IMR-90 (cell line): ENCODE results near the gene TRIM25. TPM values are rescaled to one million over a fixed set of nuclear protein-coding genes. Genes with fewer than 3 reads are reported as not detected.
A peak's percentile ranks its signal among the peaks of the same experiment; 100 is the strongest.

Source experiments
- ATAC-seq: fragments of 200-7000 bp; cut with Tn5 transposase; 2 replicates; pipeline ENCODE4 v1.9.1; 2020; ENCODE audit warnings: low read depth, mild to moderate bottlenecking, moderate library complexity
- BruUV-seq: library from RNA; stranded (reverse); fragments of 400-500 nt; replicated peaks from 2 replicates; lab custom pipeline; 2021; lab: Mats Ljungman, UMichigan
- CTCF ChIA-PET: fragments of 300-600 bp; formaldehyde crosslinking; extraction: SDS; loops from one replicate; lab custom pipeline; 2021; ENCODE audit warnings: antibody characterized with exemption; lab: Yijun Ruan, JAX
- POLR2A ChIA-PET: fragments of 300-600 bp; sonication (Branson Sonifier 250); formaldehyde crosslinking; loops from one replicate; lab custom pipeline; 2022; ENCODE audit warnings: antibody characterized with exemption; ENCODE audit not compliant: unreplicated experiment; lab: Charles Lee
- DNase-seq: peaks from one replicate; pipeline ENCODE4 v3.0.0; 2013
- H2AFZ ChIP-seq: replicated peaks from 2 replicates; pipeline ENCODE3; 2013; ENCODE audit warnings: low read length, mild to moderate bottlenecking; ENCODE audit not compliant: poor library complexity
- H2AK5ac ChIP-seq: 2 replicates; pipeline ENCODE4 v1.6.1; 2013; ENCODE audit warnings: low read depth, low read length, inconsistent platforms
- H2AK9ac ChIP-seq: replicated peaks from 2 replicates; pipeline ENCODE3; 2013; ENCODE audit warnings: mild to moderate bottlenecking, low read depth, low read length, moderate library complexity; ENCODE audit not compliant: poor library complexity
- H2BK120ac ChIP-seq: 2 replicates; pipeline ENCODE4 v1.6.1; 2013; ENCODE audit warnings: low read depth, low read length, inconsistent platforms
- H2BK15ac ChIP-seq: 3 replicates; pipeline ENCODE4 v1.6.1; 2013; ENCODE audit warnings: low read depth, low read length, inconsistent platforms
- H2BK20ac ChIP-seq: 2 replicates; pipeline ENCODE4 v1.6.1; 2013; ENCODE audit warnings: low read depth, mild to moderate bottlenecking, inconsistent platforms, low read length, moderate library complexity
- H2BK5ac ChIP-seq: 2 replicates; pipeline ENCODE4 v1.6.1; 2013; ENCODE audit warnings: mild to moderate bottlenecking, low read depth, low read length, inconsistent platforms; ENCODE audit not compliant: poor library complexity, severe bottlenecking
- H3K14ac ChIP-seq: replicated peaks from 2 replicates; pipeline ENCODE4 v1.6.1; 2013; ENCODE audit warnings: low read depth, low read length, inconsistent platforms
- H3K18ac ChIP-seq: 2 replicates; pipeline ENCODE4 v1.6.1; 2013; ENCODE audit warnings: low read depth, low read length, control low read depth
- H3K23ac ChIP-seq: 2 replicates; pipeline ENCODE4 v1.6.1; 2013; ENCODE audit warnings: low read depth, low read length, inconsistent platforms
- H3K27ac ChIP-seq: 2 replicates; pipeline ENCODE4 v1.5.1; 2013; ENCODE audit warnings: mild to moderate bottlenecking, control low read depth, low read length; ENCODE audit not compliant: insufficient read depth
- H3K27me3 ChIP-seq: 2 replicates; pipeline ENCODE4 v1.6.1; 2013; ENCODE audit warnings: low read length; ENCODE audit not compliant: control insufficient read depth, insufficient read depth
- H3K36me3 ChIP-seq: 2 replicates; pipeline ENCODE4 v1.6.1; 2013; ENCODE audit warnings: low read length, mixed read lengths; ENCODE audit not compliant: control insufficient read depth, insufficient read depth
- H3K4ac ChIP-seq: 2 replicates; pipeline ENCODE4 v1.6.1; 2013; ENCODE audit warnings: low read depth, low read length, inconsistent platforms
- H3K4me1 ChIP-seq: 2 replicates; pipeline ENCODE4 v1.6.1; 2013; ENCODE audit warnings: low read length, mixed read lengths; ENCODE audit not compliant: control insufficient read depth, insufficient read depth
- H3K4me2 ChIP-seq: 2 replicates; pipeline ENCODE4 v1.6.1; 2013; ENCODE audit warnings: low read depth, mild to moderate bottlenecking, control low read depth, low read length, moderate library complexity
- H3K4me3 ChIP-seq: 2 replicates; pipeline ENCODE4 v1.5.1; 2013; ENCODE audit warnings: low read depth, mild to moderate bottlenecking, control low read depth, low read length, moderate library complexity; ENCODE audit not compliant: insufficient read depth
- H3K56ac ChIP-seq: 2 replicates; pipeline ENCODE4 v1.6.1; 2013; ENCODE audit warnings: low read length, inconsistent platforms; ENCODE audit not compliant: insufficient read depth; ENCODE audit errors: extremely low read depth
- H3K79me1 ChIP-seq, 2 experiments: 2 replicates each; pipeline ENCODE4 v1.6.1; 2013; ENCODE audit warnings: low read length in 2 of 2, inconsistent platforms in 1 of 2, low read depth in 1 of 2
- H3K9ac ChIP-seq: 2 replicates; pipeline ENCODE4 v1.6.1; 2013; ENCODE audit warnings: low read depth, low read length, control low read depth
- H3K9me1 ChIP-seq: 2 replicates; pipeline ENCODE4 v1.6.1; 2013; ENCODE audit warnings: low read length, inconsistent platforms; ENCODE audit not compliant: insufficient read depth
- H3K9me3 ChIP-seq: 2 replicates; pipeline ENCODE4 v1.6.1; 2013; ENCODE audit warnings: low read length; ENCODE audit not compliant: control insufficient read depth, insufficient read depth
- H4K20me1 ChIP-seq: 2 replicates; pipeline ENCODE4 v1.6.1; 2013; ENCODE audit warnings: low read length, inconsistent platforms; ENCODE audit not compliant: insufficient read depth
- H4K5ac ChIP-seq: 2 replicates; pipeline ENCODE4 v1.6.1; 2013; ENCODE audit warnings: mild to moderate bottlenecking, low read depth, low read length, control low read depth
- H4K8ac ChIP-seq, 2 experiments: 2 replicates each; pipeline ENCODE4 v1.6.1; 2013; ENCODE audit warnings: low read depth in 2 of 2, low read length in 2 of 2, control low read depth in 1 of 2, inconsistent platforms in 1 of 2
- H4K91ac ChIP-seq: 2 replicates; pipeline ENCODE4 v1.6.1; 2013; ENCODE audit warnings: low read depth, low read length, inconsistent platforms; ENCODE audit not compliant: insufficient read depth
- CEBPB ChIP-seq: IDR thresholded peaks from 2 replicates; pipeline ENCODE4 v1.6.1; 2012; ENCODE audit warnings: low read depth, low read length, improper control_type of control experiment
- RCOR1 ChIP-seq: IDR thresholded peaks from 2 replicates; pipeline ENCODE4 v1.6.1; 2012; ENCODE audit warnings: mild to moderate bottlenecking, low read length, improper control_type of control experiment; ENCODE audit not compliant: insufficient replicate concordance
- WGBS, 2 experiments: methylation state at CpG; one replicate each; pipeline versions ENCODE4 v1.1.5 to v1.1.7; 2013; ENCODE audit warnings: missing lambda C conversion rate in 2 of 2; ENCODE audit not compliant: insufficient read length in 1 of 2; ENCODE audit errors: extremely low coverage in 2 of 2; 5-methylcytosine and 5-hydroxymethylcytosine counted together
- dilution Hi-C: fragments of 300-500 bp; cut with HindIII; formaldehyde crosslinking; loops from one replicate; pipeline ENCODE4 v1.14.3; 2018; ENCODE audit warnings: low sequenced_read_pairs; ENCODE audit not compliant: unreplicated experiment
- in situ Hi-C: fragments of 300-500 bp; cut with MboI; formaldehyde crosslinking; loops from 3 replicates; pipeline ENCODE4 v1.14.3; 2019; ENCODE audit warnings: low sequenced_read_pairs, inconsistent platforms, mixed read lengths
- intact Hi-C: fragments of 100-400 bp; cut with micrococcal nuclease; formaldehyde crosslinking; loops from 2 replicates; pipeline ENCODE4 v1.10.0; 2022
- polyA plus RNA-seq, 3 experiments: library from polyadenylated mRNA; depleted of rRNA; stranded (reverse); fragments of >200 nt; gene quantifications; 2 replicates each; pipeline ENCODE4 v1.2.3, GENCODE V29; 2012; ENCODE audit warnings: low replicate concordance in 1 of 3
- total RNA-seq: library from RNA; depleted of rRNA; stranded (reverse); fragments of >200 nt; gene quantifications from 2 replicates; pipeline ENCODE4 v1.2.3, GENCODE V29; 2012

TRIM25 gene
- total and polyA plus RNA-seq, 2 of the 4 experiments (the other 2 are of a cell fraction): 25.5 to 27.5 TPM

- Histone ChIP-seq H3K9ac (no peak overlapping the region), H3K27me3 (no peaks in the 10 kb centered on the region), H3K18ac (no peak overlapping the region), H2BK120ac (no peak overlapping the region), H3K4ac (no peak overlapping the region), H4K20me1 (no peaks in the 10 kb centered on the region), H3K79me1 (peaks cover 4 to 5% of the 10 kb centered on the region in 2 experiments; a peak in 1 of 4 replicates), H2BK5ac (no peak overlapping the region), H3K9me3 (no peaks in the 10 kb centered on the region), H3K4me1 (no peaks in the 10 kb centered on the region), H3K36me3 (peaks cover 37% of the 10 kb centered on the region), H4K8ac (no peak overlapping the region), H3K4me2 (no peak overlapping the region), H3K9me1 (no peaks in the 10 kb centered on the region), H3K27ac (no peak overlapping the region), H4K5ac (no peak overlapping the region), H2AFZ (no peak overlapping the region), H2AK9ac (no peak overlapping the region), H2BK15ac (no peak overlapping the region), H2AK5ac (no peak overlapping the region), H4K91ac (no peak overlapping the region), H3K14ac (no peak overlapping the region), H3K4me3 (no peak overlapping the region), H2BK20ac (no peak overlapping the region), H3K23ac (no peak overlapping the region), H3K56ac (no peak overlapping the region)
- intact Hi-C loops (no loop called here), in situ Hi-C loops (loop anchor here (25.0 kb wide), 1 partner anchor 356 kb away; the partner anchor contains the start of gene NOG), dilution Hi-C loops (no loop called here)
- CTCF ChIA-PET: no interaction called here
- TF ChIP-seq CEBPB: peak; percentile 79
- TF ChIP-seq RCOR1: no peak
- POLR2A ChIA-PET: no interaction called here
- no peak for DNase-seq
- WGBS, 2 experiments: 100% methylated on average over 1 of the region's 10 CpGs; no CpG with 5 or more reads in 1 of the 2 experiments
- ATAC-seq: no peak
- no TSS peak for BruUV-seq
These were observed 29.8 kb upstream of the TRIM25 start for GRCh38 chr17:56943505-56944125.
